OCI-M1 (cell line): Measurements from ENCODE around the gene ITPR1.

ENCODE experiments used
- DNase-seq: peaks from one replicate; lab custom pipeline; 2025; lab: John Stamatoyannopoulos, UW

ITPR1 gene

GRCh38 chr3:4491855-4492207 lies 1.3 kb upstream of the ITPR1 start:
- DNase-seq = no peak

GRCh38 chr3:4492208-4493013 lies 737 bp upstream of the ITPR1 start:
- peak; percentile 83 for DNase-seq

- DNase-seq = peak; percentile 84
Observed at GRCh38 chr3:4493941-4494894, 1.1 kb downstream of the ITPR1 start.

- DNase-seq = peak; percentile 84
Observed at GRCh38 chr3:4494895-4495264, 1.7 kb downstream of the ITPR1 start.

- peak; percentile 90 for DNase-seq
Observed at GRCh38 chr3:4495294-4496086, 2.3 kb downstream of the ITPR1 start.

GRCh38 chr3:4496087-4496452 lies 2.9 kb downstream of the ITPR1 start:
- DNase-seq = peak; percentile 64

- no peak for DNase-seq
Observed at GRCh38 chr3:4497005-4497692, 4.0 kb downstream of the ITPR1 start.

- DNase-seq = no peak
Observed at GRCh38 chr3:4497843-4498324, 4.7 kb downstream of the ITPR1 start.

- DNase-seq = no peak
Observed at GRCh38 chr3:4498446-4498845, 5.3 kb downstream of the ITPR1 start.

- no peak for DNase-seq
Observed at GRCh38 chr3:4501437-4501836, 8.3 kb downstream of the ITPR1 start.

- DNase-seq = no peak
Observed at GRCh38 chr3:4501927-4502326, 8.8 kb downstream of the ITPR1 start.

- no peak for DNase-seq
Observed at GRCh38 chr3:4503050-4503449, 9.9 kb downstream of the ITPR1 start.

GRCh38 chr3:4504340-4505261 lies 11.5 kb downstream of the ITPR1 start:
- peak; percentile 94 for DNase-seq

GRCh38 chr3:4505688-4506558 lies 12.8 kb downstream of the ITPR1 start:
- DNase-seq = peak; percentile 90

GRCh38 chr3:4506559-4507023 lies 13.4 kb downstream of the ITPR1 start:
- peak; percentile 92 for DNase-seq

GRCh38 chr3:4507024-4507596 lies 14.0 kb downstream of the ITPR1 start:
- peak; percentile 98 for DNase-seq

- DNase-seq = peak; percentile 84
Observed at GRCh38 chr3:4508048-4508981, 15.2 kb downstream of the ITPR1 start.

- DNase-seq = no peak
Observed at GRCh38 chr3:4509043-4509442, 15.9 kb downstream of the ITPR1 start.
